HL-60/S4 treated with retinoic acid at 250 ng/mL for 4 days and 3 days (cell line): ENCODE data around the gene ZFAND3.

Source experiments
- in situ Hi-C: fragments of 300-500 bp; cut with MboI; formaldehyde crosslinking; loops from 2 replicates; pipeline ENCODE4 v1.7.0; 2022; ENCODE audit warnings: low sequenced_read_pairs

Gene ZFAND3

DNA sequence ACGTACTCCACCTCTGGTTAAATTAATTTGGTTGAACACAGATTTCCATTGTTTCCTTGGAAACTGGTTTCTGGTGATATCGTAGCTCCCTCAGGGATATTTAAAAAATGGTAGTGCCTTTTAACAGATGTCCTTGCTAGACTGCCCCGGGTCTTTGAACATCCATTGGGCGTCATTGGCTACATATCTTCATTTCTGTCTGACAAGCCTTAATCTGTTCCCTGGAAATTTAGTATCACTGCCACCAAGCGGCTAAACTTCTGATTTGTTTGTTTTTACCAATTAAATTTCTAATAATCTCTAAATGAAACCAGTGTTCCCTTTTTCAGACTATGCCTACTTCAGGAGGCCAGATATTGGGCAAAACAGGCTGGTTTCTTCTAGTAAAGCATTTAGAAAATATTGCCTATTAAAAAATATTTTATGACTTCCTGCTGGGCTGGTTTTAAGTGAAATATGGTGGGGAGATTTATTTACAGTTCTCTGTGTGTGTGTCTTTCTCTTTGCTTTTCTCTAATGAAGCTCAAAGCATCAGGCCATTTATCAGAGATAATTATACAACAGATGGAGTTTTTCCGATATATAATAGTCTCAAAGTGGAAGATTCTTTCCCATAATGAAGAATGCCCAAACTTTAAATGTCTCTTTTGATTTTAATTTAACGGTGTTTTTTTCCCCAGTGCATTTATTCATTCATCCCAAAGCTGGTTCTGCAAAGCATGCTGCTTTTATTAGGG is 249.5 kb downstream of the ZFAND3 start:
- in situ Hi-C loops: no loop called here

DNA sequence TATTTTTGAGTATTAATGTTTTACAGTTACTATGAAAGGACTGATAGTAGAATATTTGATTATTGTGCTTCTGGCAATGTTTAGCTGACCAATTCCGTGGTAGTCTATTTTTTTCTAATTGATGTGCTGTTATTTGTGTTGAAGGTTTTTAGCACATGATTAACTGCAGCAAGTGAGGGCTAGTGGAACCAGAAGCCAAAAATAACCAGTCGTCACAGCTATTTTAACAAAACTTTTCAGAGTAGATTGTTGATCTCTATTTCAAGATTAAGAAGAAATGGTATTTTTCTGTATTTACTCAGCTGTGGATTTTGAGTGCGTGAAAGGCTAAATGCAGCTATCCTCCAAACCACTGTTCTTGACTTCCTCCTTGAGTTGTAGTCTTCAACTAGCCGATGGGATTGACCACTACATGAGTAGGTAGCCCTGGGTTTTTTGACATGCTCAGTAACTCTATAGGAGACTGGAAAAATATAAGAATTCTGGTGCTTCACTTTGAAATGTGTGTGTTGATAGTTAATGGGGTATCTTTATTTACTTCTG is 258.0 kb downstream of the ZFAND3 start:
- in situ Hi-C loops: no loop called here

DNA sequence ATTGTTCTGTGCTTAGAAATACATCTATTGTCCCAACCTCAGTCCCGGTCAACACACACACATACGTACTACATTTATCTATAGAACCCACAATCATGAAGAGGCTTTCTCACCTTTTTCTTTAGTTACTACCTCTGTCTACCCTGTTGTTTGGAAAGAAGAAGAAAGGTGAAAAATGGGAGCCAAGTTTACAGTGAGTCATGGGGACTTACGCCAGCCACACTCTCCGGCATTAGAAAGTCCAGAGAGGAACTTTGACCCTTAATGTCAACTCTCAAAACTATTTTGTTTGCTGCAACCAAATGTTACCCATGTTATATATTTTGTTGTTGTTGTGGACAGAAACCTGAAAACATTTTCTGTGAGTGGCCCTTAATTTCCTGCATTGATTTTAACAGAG is 259.1 kb downstream of the ZFAND3 start:
- in situ Hi-C loops: no loop called here

DNA sequence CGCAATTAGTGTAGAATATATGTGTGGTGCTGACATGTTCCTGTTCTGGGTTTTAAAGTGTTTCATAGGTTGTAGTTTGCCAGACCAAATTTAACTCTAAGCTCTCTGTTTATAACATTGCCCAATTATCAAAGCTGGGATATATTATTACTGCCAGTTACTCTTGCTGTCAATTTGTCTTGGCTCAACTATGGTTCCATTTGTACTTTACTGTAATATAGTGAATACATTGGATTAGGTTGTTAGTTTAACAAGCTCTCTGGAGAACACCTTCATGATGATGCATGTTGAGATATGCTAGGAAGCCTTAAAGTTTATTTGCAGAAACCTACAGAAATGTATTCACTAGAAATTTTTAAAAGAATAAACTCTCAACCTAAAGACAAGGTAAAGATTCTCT is 259.6 kb downstream of the ZFAND3 start:
- in situ Hi-C loops: no loop called here

DNA sequence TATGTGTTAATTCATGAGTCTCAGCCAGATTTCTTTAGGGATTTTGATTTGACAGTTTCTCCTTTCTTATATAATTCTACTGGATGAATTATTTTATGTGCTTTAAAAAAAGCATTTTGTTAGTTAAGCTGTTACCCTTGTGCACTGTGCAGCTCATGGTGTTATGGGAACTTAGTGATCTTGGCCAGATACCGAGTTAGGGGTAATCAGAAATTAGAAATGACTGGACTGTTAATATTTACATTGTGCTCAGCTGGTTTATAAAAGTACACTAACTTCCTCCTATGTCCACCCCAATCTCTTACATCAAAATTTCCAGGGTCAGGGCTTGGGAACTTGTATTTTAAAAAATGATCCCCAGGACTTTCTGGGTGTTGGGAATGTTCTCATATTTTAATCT is 260.0 kb downstream of the ZFAND3 start:
- in situ Hi-C loops: no loop called here

DNA sequence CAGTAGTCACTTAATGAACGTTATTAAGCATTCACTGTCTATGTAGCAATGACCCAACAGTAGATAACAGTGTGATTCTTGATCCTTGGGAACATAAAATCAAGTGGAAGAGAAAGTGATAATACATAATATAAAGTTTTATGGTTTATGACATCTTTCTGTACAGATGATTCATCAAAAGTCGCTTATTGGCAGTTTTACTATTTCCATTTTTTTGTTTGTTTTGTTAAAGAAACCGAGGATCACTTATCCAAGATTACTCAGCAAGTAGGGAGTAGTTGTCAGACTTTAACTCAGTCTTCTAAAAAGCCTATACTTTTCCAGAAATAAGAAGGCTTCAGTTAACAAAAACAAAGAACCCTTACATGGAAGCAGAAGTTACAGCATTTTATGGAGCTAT is 260.8 kb downstream of the ZFAND3 start:
- in situ Hi-C loops: no loop called here

DNA sequence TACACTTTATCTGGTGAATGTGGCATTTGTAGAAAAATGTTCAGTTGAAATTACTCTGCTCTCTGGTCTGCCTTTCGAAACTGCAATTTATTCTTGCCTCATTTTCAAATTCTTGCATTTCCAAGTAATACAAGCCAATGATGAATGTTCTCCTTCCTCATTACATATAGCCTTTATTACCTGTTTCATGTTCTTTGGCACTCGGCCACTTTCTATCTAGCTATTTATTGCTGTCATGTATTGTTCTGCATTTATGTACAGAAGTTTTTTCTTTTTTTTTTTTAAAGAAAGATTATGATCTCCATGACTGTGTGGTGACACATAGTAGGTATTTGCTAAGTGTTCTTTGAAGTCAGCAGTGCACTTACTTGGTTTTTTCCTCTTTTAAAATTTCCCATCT is 261.4 kb downstream of the ZFAND3 start:
- in situ Hi-C loops: no loop called here

DNA sequence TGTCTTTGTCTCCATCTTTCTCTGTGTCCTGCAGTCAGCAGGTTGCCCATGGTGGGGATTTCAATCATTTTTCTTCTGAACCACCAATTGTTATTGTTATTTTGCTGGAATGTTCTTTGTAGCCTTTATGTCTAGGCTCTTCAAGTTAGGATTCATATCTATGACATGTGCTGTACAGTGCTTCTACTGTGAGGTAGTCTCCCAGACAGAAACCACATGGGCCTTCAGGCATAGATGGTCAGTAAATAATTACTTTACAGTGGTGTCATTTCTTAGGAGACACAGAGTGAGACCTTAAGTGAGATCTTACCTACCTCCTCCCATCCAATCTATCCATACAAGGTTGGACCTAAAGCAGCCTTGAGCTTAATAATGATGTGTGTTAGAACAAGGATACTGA is 265.5 kb downstream of the ZFAND3 start:
- in situ Hi-C loops: no loop called here

DNA sequence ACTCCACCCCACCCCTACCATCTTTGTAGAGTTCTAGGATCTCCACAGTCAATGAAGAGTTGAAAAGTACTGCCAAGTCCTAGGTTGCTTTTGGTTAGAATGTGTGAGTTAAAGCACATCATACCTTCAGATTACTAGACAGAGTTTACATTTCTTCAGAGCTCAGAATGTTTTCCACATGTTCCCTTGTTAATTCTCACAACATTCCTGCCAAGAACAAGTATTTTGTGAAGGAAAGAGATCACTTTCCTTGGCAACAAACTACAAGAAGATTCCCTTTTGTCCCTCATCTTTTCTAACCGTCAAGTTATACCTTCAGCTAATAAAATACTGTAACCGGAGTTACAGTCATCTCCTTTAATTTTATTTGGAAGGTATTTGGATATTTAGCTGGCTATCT is 266.8 kb downstream of the ZFAND3 start:
- in situ Hi-C loops: no loop called here

DNA sequence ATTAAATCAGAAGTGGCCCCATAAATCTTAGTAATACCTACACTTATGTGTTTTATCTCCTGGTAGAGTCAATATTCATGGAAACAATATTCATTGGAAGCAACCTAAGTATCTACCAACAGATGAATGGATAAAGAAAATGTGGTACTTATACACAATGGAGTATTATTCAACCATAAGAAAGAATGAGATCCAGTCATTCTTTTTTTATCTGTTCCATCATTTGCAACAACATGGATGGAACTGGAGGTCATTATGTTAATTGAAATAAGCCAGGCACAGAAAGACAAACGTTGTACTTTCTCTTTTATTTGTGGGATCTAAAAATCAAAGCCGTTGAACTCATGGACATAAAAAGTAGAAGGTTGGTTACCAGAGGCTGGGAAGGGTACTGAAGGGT is 268.5 kb downstream of the ZFAND3 start:
- in situ Hi-C loops: no loop called here

DNA sequence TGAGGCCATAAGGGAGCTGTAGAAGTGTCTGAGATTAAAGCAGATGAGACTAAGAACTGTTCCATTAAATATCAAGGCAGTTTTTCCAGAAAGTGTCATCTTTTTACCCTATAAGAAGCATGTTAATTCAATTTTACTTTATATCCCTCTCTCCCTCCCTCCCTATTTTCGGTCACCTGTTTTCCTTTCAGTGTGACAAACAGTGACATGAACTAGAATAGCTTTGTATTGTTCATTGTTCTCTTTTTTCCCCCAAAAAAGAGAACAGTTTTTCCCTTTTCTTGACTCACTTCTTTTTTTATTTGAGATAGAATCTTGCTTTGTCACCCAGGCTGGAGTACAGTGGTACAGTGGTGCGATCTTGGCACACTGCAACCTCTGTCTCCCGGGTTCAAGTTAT is 269.3 kb downstream of the ZFAND3 start:
- in situ Hi-C loops: no loop called here

DNA sequence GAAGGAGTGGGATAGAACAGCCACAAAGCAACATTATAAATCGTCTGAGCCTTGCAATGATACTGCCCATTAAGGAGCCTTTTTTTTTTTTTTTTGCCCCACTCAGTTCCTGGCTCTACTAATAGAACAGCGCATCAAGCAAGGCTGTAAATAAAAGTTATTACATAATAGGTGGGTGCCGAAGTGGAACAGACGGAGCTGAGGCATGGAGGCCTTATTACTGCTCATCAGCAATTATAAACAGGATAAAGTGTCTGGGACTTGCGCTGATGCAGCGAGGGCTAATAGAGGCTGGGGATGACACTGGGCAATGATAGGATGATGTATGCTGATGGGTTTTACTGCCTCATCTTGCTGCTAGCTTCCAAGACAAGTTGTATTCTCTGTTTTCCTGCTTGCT is 272.1 kb downstream of the ZFAND3 start:
- in situ Hi-C loops: no loop called here

DNA sequence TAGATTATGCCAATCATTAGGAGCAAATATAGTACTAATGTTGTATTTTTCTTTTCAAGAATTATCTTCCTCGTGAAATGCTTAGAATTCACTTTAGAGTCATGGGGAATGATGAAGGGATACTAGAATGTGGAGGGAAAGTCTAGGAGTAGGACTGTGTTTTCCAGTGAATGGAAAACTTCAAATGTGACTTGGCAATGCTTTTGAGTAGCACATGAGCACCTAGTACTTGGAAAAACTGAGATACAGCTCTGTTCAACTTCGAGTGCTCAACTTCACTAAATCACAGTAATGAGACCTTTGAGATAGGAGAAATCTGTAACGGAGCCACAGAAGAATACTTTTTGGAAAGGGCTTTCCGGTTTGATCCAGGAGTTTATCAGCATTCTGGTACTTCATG is 272.9 kb downstream of the ZFAND3 start:
- in situ Hi-C loops: no loop called here

DNA sequence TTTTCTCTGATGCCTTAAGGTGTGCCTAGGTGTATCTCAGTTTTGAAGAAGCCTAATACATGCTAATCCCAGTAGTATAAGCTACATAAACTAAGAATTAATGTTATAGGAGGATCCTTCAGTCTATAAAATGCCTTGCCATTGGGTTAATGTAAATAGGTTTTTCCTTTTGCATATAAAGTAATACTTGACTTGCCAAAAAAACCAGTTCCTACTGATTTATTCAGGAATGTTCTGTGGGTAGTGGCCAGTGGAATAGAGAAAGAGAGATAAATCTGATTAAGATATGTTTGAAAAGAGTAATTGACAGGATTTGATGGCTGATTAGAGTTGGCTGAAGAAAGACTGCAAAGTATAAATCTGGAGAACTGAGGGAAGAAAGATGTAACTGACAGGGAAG is 273.4 kb downstream of the ZFAND3 start:
- in situ Hi-C loops: no loop called here

DNA sequence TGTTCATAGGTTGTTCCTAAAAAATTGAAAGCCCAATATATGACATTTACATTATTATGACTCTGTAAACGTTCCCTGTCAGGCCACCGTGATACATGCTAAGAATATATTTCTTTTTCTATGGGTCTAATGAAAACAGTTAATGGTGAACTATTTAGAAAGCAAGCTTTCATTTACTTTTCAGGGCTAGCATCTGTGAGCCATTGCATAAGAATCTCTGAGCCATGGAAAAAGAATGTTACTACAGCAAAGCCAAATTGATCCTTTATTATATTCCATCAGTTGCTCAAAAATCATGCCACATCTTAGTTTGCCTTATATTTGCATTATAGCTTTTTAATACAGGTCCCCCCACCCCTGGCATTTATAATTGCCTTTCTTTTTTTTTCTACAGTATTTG is 275.5 kb downstream of the ZFAND3 start:
- in situ Hi-C loops: no loop called here

DNA sequence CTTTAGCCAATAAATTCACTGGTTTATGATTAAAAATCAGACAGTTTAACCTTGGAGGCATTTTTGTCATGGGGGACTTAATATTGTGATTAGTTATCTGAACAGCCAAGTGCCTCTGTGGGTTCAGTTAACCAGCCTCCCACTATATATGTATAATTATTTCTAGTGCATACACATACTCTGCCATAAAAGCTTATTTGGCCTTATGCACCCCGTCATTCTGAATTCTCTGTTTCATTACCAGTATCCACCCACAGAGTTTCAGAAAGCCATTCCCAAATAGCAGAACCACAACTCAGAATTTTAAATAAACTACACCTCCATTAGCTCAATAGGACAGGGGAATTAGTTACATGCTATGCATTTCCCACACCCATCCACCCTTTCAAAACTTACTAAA is 279.7 kb downstream of the ZFAND3 start:
- in situ Hi-C loops: no loop called here

DNA sequence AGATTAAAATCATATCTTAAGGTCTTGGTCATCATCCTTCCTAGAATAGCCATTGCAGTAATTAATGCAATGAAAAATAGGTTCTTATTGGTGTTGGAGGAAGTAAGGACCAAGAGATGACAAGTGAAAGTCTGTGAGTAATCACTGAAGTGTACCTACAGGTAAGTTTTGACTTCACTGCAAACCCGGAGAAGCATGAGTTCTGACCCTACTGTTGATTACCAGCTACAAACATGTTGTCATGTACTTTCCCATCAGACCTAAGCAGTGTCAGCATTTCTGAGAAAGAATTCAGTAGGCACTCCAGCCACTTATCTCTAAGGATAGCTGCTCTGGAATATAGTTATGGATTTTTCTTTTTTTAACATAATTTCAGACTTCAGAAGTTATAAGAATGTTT is 280.9 kb downstream of the ZFAND3 start:
- in situ Hi-C loops: no loop called here

DNA sequence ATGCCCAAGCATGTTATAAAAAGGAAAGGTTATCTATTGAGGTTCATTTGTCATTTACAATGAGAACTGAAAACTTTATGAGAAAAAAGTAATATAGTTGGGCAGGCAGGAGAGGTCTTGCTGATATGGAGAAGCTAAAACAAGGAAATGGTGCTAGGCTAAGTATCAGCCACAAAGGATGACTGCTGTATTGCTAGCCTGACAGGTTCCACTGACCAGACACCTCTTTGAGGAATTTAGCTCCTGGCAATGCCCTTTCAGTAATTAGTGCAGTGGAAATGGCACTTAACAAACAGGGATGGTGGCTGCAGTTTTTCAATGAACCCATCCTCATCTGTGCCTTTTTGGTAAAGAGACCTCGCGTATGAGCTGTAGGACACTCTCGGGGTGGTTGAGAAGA is 284.4 kb downstream of the ZFAND3 start:
- in situ Hi-C loops: no loop called here

DNA sequence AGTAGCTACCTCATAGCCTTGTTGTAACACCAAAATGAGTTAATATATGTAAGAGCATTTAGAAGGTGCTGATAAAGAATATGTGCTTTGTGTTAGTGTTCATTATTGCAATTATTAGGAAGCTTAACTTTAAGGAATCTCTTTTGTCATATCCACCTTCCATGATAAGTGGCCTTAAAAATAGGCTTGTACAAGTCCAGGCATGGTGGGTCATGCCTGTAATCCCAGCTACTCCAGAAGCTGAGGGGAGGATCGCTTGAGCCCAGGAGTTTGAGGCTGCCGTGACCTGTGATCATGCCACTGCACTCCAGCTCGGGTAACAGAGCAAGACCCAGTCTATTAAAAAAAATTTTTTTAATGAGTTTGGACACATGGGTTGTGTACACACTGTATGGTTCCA is 285.5 kb downstream of the ZFAND3 start:
- in situ Hi-C loops: no loop called here

DNA sequence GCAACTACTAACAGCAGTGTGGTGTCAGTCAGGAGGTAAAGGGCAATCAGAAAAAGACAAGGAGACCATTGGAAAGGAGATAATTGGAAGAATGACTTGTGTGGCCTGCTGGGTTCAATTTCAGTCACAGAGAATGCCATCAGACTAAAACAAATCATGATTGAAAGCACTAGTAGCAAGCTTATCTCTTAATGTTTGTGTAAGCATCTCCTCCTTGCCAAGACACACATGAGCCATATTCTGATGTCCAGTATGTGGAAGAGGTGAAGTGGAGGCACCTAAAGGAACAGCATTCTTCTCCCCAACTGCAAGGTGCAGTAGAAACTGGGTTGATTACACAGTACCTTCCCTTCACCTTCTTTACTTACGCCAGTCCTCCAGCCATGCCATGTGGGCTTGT is 287.5 kb downstream of the ZFAND3 start:
- in situ Hi-C loops: no loop called here

DNA sequence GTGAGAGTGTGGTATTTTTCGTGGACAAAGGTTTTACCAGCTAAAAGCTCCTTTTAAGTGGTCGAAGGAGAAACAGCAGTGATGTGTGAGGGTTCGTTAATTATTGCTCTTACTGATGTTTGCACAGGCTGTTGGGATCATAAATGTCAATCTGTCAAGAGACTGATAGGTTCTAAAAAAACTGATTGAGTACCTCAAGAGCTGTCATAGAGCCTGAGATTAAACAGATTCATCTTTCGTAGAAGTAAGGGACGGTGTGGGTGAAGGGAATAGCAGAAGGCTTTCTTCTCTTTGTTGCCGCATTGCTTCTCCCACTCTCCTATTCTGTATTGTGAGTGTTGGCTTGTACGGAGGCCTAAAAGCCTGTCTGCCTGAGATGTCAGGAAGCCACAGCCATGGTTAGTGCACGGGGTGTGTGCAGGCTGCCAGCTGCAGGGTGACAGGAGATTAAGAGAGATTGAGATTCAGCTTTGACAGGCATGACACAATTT is 291.0 kb downstream of the ZFAND3 start:
- in situ Hi-C loops: no loop called here

DNA sequence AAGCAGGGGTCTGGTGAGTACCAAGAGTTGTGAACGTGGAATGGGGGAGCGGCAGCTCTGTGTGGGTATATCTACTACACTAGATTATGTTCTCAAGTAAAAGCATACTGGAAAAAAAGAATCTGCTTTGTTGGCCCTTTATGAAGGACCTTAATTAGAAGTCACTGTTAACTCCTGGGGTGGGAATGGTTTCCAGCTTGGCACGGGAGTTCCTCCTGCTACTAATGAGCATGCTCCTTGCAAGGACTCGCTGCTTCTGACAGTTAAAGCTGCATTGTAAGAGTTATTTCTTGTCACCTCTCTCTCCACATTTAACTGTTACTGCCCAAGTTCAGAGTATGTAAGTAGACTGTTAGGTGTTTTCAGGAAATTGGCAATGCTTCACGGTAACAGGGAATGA is 292.7 kb downstream of the ZFAND3 start:
- in situ Hi-C loops: no loop called here
